ENCODE data around the gene DNAJC2. TPM values are rescaled to one million over a fixed set of nuclear protein-coding genes. Genes with fewer than 3 reads are reported as not detected.

Gene DNAJC2
- total RNA-seq, 6 experiments from 2014 or later = 5.5 to 13.1 (median 11.0) TPM

DNA sequence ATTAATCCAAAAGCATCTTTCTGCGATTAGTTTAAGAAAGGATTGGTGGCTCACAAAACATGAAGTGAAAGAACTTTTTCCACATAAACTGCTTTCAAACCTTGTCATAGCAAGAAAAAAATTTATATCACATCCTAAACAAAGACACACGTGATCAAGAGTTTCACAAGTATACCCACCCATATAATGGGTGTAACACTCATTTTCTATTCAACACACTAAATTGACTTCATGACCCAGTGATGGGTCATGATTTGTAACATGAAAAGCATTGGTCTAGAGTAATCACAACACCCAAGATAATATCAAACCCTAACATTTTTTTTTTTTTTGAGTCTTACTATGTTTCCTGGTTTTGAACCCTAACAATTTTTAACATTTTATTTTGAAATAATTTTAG, 29.7 kb downstream of the DNAJC2 start:
- Histone ChIP-seq H3K36me3 (peaks cover 6 to 91% (median 61%) of the 10 kb centered on the region in 4 donors), H3K9me3 (no peaks in the 10 kb centered on the region), H3K4me3 (no peak overlapping the region), H3K4me1 (no peaks in the 10 kb centered on the region), H3K27ac (no peak overlapping the region), H3K27me3 (no peaks in the 10 kb centered on the region)
- intact Hi-C loops (cut with DNase I) = no loop called here
- DNase-seq = no peak
- whole genome bisulfite sequencing (ENCODE audit: insufficient coverage, low coverage, low lambda C conversion rate, missing lambda C conversion rate) = 88% methylated on average over 2 of the region's 2 CpGs
- no peak for TF ChIP-seq POLR2A (IDR thresholded peaks at IDR 0.05)
- TF ChIP-seq, protein P1, sequence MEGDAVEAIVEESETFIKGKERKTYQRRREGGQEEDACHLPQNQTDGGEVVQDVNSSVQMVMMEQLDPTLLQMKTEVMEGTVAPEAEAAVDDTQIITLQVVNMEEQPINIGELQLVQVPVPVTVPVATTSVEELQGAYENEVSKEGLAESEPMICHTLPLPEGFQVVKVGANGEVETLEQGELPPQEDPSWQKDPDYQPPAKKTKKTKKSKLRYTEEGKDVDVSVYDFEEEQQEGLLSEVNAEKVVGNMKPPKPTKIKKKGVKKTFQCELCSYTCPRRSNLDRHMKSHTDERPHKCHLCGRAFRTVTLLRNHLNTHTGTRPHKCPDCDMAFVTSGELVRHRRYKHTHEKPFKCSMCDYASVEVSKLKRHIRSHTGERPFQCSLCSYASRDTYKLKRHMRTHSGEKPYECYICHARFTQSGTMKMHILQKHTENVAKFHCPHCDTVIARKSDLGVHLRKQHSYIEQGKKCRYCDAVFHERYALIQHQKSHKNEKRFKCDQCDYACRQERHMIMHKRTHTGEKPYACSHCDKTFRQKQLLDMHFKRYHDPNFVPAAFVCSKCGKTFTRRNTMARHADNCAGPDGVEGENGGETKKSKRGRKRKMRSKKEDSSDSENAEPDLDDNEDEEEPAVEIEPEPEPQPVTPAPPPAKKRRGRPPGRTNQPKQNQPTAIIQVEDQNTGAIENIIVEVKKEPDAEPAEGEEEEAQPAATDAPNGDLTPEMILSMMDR (IDR thresholded peaks at IDR 0.05) = no peak
- no peak for ATAC-seq

DNA sequence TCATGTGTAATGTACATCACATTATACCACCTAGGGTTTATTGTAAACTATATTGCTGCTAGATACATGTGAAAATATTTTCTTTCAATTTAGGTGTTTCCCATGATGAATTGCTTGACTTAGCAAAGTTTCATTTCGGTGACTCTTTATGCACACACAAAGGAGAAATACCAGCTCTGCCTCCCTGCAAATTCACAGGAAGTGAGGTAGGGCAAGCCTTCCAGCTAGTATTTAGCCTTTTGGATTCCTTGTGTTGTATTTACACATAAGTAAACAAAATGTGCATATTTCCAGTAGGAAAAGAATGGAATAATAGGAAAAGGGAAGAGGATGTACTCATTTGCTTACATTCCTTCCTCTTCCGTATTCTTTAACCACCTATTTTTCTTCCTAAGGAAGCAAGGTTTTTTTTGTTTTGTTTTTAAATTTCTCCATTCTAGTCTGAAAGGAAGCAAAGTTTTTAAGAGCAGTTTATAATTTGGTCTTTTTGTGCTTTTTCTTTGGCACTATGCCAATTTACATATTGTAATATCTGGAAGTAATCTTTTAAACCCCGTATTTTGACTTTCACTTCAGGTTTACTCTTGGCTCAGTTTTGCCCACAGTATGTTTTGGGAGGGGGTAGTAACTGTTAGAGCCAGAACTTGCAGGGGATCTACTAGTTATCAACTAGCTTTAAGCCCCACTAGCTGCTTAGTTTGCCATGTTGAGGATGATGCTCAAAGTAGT, 36.9 kb downstream of the DNAJC2 start:
- H3K27ac ChIP-seq = no peak overlapping the region
- TF ChIP-seq POLR2A (IDR thresholded peaks at IDR 0.05) = no peak

DNA sequence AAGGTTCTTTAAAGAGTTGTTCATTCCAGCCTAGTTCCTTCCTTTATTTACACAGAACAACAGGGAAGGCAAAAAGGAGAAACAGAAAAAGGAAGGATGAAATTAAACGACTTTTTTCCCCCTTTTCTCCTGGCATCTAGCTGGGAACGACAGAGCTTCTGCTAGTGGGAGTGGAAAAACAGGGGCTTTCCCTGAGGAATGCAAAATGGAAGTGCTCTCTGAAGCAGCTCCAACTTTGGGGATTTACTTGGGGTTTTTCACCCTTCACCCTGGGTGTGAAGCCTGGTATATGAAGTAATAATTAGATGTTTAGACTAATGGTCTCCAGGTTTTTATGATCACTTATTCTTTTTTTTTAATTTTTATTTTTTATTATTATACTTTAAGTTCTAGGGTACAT, 43.1 kb downstream of the DNAJC2 start:
- H3K4me3 ChIP-seq = no peak overlapping the region
- peaks cover 0 to 59% (median 26%) of the 10 kb centered on the region in 4 donors for H3K36me3 ChIP-seq
- TF ChIP-seq POLR2A (IDR thresholded peaks at IDR 0.05) = no peak
- TF ChIP-seq, protein P1 (IDR thresholded peaks at IDR 0.05) = no peak
- H3K9me3 ChIP-seq = no peaks in the 10 kb centered on the region
- intact Hi-C loops (cut with DNase I) = no loop called here
- H3K4me1 ChIP-seq = peaks cover 0 to 19% (median 6%) of the 10 kb centered on the region in 4 donors
- WGBS (ENCODE audit: insufficient coverage, low coverage, low lambda C conversion rate, missing lambda C conversion rate) = 54% methylated on average over 2 of the region's 2 CpGs
- no peaks in the 10 kb centered on the region for H3K27me3 ChIP-seq
- H3K27ac ChIP-seq = no peak overlapping the region
- DNase-seq = no peak
- ATAC-seq = no peak

More for the DNA sequence above, 36.9 kb downstream of the DNAJC2 start:
- H3K4me1 ChIP-seq = peaks cover 0 to 9% (median 0%) of the 10 kb centered on the region in 4 donors
- ATAC-seq (no peak), DNase-seq (no peak)
- H3K4me3 ChIP-seq = no peak overlapping the region
- peaks cover 0 to 77% (median 38%) of the 10 kb centered on the region in 4 donors for H3K36me3 ChIP-seq
- intact Hi-C loops (cut with DNase I) = no loop called here
- H3K27me3 ChIP-seq = no peaks in the 10 kb centered on the region
- 43% methylated on average over 3 of the region's 3 CpGs for WGBS (ENCODE audit: insufficient coverage, low coverage, low lambda C conversion rate, missing lambda C conversion rate)
- H3K9me3 ChIP-seq = no peaks in the 10 kb centered on the region

DNA sequence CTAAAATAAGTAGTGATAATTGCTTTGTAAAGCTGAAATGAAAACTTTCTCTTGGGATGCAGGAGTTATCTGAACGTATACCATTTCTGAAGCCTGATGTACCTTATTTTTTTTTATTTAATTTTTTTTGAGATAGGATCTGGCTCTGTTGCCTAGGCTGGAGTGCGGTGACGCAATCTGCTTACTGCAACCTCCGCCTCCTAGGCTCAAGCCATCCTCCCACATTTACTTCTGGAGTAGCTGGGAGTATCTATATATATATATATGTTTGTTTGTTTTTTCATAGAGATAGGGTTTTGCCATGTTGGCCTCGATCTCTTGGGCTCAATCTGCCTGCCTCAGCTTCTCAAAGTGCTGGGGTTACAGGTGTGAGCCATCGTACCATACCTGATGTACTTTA, 44.9 kb downstream of the DNAJC2 start:
- DNase-seq = no peak
- H3K9me3 ChIP-seq = no peaks in the 10 kb centered on the region
- H3K4me3 ChIP-seq = no peak overlapping the region
- intact Hi-C loops (cut with DNase I) = loop anchor here in 1 of 2 donors (5.0 kb wide), 1 partner anchor 108 kb away; no protein-coding TSS in a partner anchor
- H3K4me1 ChIP-seq = peaks cover 0 to 19% (median 6%) of the 10 kb centered on the region in 4 donors
- ATAC-seq = no peak
- no peak overlapping the region for H3K27ac ChIP-seq
- peaks cover 0 to 41% (median 21%) of the 10 kb centered on the region in 4 donors for H3K36me3 ChIP-seq
- no peaks in the 10 kb centered on the region for H3K27me3 ChIP-seq
- 93% methylated on average over 6 of the region's 6 CpGs for WGBS (ENCODE audit: insufficient coverage, low coverage, low lambda C conversion rate, missing lambda C conversion rate)
- no peak for TF ChIP-seq POLR2A (IDR thresholded peaks at IDR 0.05)
- TF ChIP-seq, protein P1 (IDR thresholded peaks at IDR 0.05) = no peak

DNA sequence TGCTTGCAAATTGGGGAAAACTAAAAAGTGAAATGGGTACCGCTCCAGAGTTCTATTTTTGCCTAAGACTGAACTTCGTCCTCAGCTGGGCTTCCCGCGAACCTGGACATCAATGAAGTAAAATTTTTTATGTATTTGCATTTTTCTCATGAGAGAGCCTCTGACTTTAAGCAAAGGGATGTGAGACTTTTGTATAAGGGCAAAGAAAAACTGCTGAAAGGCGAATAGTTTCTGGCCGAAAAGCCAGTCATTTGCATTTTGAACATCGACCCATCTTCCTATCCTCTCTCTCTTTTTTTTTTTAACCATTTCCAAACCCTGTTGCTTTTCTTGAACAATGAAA, 46.8 kb downstream of the DNAJC2 start:
- H3K9me3 ChIP-seq = no peaks in the 10 kb centered on the region
- intact Hi-C loops (cut with DNase I) = loop anchor here in 1 of 2 donors (5.0 kb wide), 1 partner anchor 109 kb away; no protein-coding TSS in a partner anchor

More for the DNA sequence above, 46.8 kb downstream of the DNAJC2 start:
- H3K36me3 ChIP-seq = peaks cover 0 to 32% (median 15%) of the 10 kb centered on the region in 4 donors
- H3K4me1 ChIP-seq = peaks cover 0 to 19% (median 6%) of the 10 kb centered on the region in 4 donors
- ATAC-seq (no peak), DNase-seq (no peak)
- WGBS (ENCODE audit: insufficient coverage, low coverage, low lambda C conversion rate, missing lambda C conversion rate) = under 1% methylated on average over 7 of the region's 7 CpGs
- H3K4me3 ChIP-seq = peak overlapping the region; percentile 65 to 95 (median 82)
- TF ChIP-seq, protein P1 (IDR thresholded peaks at IDR 0.05) = no peak
- no peak for TF ChIP-seq POLR2A (IDR thresholded peaks at IDR 0.05)
- peak overlapping the region; percentile 77 to 89 (median 84) for H3K27ac ChIP-seq
- no peaks in the 10 kb centered on the region for H3K27me3 ChIP-seq
